Amygdala (tissue), 56 donors: ENCODE results near the gene BOC.
"Not testable (repeated sequence)": the region's sequence is repeated elsewhere in the genome, so short reads cannot be mapped to it uniquely, and the experiment has no call there.

Experiments used
- DNase-seq, 56 donors: peaks; one replicate each; lab custom pipeline; 2025; lab: John Stamatoyannopoulos, UW

Gene BOC, protein sequence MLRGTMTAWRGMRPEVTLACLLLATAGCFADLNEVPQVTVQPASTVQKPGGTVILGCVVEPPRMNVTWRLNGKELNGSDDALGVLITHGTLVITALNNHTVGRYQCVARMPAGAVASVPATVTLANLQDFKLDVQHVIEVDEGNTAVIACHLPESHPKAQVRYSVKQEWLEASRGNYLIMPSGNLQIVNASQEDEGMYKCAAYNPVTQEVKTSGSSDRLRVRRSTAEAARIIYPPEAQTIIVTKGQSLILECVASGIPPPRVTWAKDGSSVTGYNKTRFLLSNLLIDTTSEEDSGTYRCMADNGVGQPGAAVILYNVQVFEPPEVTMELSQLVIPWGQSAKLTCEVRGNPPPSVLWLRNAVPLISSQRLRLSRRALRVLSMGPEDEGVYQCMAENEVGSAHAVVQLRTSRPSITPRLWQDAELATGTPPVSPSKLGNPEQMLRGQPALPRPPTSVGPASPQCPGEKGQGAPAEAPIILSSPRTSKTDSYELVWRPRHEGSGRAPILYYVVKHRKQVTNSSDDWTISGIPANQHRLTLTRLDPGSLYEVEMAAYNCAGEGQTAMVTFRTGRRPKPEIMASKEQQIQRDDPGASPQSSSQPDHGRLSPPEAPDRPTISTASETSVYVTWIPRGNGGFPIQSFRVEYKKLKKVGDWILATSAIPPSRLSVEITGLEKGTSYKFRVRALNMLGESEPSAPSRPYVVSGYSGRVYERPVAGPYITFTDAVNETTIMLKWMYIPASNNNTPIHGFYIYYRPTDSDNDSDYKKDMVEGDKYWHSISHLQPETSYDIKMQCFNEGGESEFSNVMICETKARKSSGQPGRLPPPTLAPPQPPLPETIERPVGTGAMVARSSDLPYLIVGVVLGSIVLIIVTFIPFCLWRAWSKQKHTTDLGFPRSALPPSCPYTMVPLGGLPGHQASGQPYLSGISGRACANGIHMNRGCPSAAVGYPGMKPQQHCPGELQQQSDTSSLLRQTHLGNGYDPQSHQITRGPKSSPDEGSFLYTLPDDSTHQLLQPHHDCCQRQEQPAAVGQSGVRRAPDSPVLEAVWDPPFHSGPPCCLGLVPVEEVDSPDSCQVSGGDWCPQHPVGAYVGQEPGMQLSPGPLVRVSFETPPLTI

DNA sequence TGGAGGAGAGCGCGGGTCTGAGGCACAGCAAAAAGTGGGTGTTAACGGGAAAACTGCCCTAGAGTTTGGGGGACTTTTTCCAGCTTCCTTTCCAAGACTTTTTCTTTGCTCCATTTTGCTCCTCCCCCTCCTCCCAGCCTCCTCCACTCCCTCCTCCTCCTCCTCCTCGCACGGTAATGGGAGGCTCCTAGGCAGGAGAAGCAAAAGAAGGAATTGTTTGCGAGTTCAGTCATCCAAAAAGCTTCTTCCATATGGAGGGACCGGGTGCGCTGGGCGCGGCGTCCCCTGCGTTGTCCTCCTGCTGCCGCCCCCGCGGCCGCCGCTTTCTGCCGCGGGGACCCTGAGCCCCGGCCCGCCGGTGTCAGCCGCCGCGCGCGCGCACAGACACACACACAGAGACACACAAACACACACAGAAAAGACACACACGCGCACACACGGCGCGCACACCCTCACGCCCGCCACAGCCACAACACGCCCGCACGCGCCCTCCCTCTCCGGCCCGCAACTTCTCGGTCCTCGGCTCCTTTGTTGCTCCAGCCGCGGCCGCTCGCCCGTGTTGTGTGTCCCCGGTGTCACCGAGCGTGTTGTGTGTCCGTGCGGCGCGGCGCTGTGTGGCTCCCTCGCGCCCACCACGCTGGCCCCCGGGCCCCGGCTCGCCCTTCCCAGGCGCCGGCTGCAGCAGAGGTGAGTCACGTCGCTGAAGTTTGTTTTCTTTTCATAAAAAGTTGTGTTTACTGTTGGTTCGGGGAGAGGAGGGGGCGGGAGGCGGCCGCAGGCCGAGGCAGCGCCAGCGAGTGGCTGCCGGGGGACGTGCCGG lies at the start of gene BOC:
TSS of gene BOC (plus strand) at position 228 of the 820 bp plus-strand sequence. CDS start 38,246 bp downstream, outside the sequence.
- DNase-seq = peak in 10 of 56 donors; percentile 9 to 62 (median 27)

DNA sequence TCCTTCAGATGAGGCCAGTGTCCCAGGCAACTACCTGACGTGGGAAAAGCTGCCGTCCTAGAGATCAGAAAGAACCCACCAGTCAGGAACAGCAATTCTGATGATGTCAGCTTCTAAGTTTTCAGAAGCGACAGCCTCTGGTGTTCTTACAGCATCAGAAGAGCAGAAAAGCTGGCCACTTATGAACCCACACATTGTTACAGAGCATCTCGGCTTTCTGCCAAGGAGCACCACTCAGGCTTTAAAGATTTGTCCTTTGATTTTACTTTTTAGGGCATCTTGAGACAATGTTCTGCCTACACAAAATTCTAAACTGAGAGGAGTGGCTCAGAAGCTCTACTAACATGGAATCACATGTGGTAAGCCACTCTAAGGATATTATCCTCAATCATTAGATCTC lies 49.7 kb upstream of the BOC start:
- no peak for DNase-seq

DNA sequence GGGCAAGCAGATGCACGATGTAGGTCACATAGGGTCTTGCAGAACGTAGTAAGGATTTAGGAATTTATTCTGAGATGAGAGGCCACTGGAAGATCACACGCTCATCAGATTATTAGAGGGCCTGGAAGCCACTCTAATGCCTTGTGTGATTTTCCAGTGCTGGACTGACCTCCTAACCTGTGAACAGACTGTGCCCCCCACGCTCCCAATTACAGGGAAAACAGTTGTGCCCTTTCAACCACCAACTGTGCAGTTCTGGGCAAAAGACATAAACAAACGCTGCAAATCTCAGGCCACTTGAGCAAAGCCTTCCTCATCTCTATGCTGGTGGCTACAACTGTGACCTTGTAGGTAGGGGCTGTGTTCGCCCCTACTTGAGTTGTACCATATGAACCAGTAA lies 48.2 kb upstream of the BOC start:
- DNase-seq = no peak

DNA sequence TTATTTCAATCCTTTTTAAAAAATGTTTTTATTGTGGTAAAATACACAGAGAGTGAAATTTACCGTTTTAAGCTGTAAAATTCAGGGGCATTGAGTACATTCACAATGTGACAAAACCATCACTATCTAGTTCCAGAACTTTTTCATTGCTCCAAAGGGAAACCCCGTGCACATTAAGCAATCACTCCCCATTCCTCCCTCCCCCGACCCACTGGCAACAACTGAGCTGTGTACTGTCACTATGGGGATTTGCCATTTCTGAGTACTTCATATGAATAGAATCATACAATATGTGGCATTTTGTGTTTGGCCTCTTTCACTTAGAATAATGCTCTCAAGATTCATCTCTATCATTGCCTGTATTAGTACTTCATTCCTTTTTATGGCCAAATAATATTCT lies 45.5 kb upstream of the BOC start:
- DNase-seq = no peak

DNA sequence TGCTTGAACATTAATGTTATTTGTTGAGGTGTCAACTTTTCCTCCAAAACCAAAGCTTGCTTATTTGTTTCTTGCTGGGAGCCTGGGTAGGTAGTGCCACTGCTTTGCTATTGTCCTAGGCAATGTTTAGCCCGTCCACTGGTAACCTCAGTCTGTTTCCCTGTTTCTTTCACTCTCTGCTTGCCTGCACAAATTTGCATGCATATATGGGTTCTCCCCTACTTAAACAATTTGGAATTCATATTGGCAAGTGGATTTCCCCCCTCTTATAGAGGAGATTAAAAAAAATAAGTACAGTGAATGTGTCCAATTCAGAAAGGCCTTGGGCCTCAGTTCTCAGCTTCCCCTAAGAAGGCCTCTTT lies 45.0 kb upstream of the BOC start:
- DNase-seq = no peak

DNA sequence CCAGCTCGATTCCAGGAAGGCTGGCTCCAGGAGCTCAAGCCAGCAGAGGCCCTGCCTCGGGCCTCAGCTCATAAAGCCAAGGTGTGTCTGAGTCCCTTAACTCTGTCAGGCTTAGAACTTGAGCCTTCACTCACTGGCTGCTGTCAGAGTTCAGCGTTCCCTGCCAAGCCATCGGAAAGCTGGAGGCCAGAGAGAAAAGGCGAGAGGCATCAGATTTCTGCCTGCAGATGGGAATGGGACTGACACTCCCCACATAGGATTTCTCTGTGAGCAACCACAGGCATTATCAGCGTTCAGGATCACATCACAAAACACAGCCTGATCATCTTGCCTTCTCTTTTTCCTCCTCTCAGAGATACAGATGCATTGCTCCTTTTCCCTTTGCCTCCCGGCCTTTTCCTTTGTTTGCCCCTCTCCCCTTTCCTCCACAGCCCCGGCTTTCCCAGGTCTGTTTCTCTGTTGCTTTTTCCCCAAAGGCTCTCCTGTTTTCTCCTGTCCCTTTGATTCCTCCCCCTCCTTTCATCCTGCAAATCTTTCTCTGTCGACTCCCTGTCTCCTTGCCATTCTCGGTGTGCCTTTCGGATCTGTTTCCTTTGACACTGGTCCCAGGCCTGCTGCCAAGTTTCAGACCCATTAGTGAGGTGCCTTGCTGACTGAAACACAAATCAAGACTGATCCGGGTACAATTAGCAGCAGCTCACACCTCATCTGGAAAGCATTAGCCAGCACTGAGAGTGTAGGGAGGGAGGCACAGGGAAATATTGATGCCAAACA lies 44.5 kb upstream of the BOC start:
- DNase-seq = peak in 33 of 56 donors; percentile 1 to 64 (median 19)

DNA sequence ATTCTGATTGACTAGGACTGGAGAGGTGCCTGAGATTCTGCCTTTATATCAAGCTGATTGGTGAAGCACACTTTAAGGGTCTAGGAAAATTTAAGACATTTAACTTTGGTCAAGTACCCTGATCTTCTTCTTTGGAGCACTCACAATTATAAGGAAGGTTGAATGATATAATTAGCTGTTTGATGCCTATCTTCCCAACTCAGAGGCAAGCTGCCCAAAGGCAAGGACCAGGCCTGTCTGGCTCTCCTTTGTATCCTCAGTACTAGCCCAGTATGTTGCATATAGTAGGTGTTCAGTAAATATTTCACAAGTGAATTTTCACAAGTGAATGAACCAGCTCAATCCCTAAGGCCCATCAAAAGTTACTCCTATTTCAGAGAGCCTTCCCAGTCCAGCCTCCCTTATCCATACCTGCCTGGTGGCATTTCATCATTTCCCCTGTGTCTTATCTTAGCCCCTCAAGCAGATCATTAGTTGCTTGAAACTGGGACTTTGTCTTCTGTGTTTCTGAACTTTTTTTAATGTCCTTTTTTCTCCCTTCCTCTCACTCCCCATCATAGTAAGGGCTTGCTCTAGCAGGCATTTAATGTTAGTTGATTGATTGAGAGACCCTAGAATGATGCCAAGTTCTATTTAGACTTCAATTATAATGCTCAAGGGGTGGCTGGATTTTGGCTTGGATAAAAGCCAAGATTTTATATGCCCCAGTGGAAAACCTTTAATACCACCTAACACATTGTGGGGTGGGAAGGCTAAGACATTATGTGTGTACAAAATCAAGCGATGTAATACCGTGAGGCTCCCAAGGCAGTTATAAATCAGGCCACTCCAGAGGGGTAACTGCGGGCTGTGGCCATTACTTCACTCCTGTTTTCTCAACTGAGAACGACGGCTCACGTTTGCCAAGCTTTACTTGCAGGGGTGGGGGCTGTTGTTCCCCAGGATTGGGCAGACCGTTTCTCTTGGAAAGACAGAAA lies 43.2 kb upstream of the BOC start:
- DNase-seq = peak in 2 of 56 donors; percentile 6 to 23

DNA sequence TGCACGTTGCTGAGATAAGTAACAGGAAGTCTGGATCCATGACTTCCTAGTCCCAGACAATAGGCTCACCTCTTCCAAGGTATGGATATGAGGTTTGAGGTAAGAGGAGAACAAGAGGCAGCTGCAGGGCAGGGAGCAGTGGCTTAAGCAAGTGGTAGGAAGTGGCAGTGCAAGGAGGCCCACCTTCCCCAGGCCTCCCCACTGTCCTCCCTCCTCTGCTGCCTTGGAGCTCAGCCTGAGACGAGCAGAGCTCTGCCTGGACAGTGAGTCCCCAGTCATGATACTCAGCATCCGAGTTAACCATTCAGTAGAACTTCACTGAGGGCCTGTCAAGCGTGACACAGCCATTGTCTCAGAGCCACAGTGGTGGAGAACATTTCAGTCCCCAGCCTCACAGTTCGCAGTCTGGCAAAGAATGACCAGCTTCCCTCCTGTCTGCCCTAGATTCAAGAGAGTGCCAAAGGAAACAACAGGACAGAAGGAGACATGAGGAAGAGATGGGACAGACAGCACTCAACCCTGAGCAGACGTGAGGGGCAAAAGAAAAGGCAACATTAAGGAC lies 41.4 kb upstream of the BOC start:
- no peak for DNase-seq

DNA sequence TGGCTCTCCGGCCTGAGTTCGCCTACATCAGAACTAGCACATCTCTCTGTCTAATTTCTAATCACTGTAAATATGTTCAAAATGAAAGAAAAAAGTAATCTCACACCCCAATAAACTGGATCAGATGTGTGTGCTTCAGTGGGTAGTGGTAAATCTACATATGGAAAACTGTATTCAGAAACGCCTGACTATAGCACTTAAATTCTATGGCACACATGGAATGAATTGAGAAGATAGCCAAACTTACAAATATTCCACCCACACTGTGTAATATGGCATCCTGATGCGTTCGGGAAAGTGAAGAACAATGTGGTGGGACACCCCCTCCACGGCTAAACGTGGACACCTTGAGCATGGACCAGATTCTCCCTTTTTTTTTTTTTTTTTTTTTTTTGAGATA lies 40.6 kb upstream of the BOC start:
- DNase-seq = no peak

DNA sequence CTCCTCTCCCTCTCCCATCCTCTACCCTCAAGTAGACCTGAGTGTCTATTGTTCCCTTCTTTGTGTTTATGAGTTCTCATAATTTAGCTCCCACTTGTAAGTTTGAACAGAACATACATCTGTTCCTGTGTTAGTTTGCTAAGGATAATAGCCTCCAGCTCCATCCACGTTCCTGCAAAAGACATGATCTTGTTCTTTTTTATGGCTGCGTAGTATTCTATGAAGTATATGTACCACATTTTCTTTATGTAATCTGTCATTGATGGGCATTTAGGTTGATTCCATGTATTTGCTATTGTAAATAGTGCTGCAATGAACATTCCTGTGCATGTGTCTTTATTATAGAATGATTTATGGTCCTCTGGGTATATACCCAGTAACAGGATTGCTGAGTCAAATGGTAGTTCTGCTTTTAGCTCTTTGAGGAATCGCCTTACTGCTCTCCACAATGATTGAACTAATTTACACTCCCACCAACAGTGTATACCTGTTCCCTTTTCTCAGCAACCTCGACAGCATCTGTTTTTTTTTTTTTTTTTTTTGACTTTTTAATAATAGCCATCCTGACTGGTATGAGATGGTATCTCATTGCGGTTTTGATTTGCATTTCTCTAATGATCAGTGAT lies 39.6 kb upstream of the BOC start:
- not testable (repeated sequence) for DNase-seq

DNA sequence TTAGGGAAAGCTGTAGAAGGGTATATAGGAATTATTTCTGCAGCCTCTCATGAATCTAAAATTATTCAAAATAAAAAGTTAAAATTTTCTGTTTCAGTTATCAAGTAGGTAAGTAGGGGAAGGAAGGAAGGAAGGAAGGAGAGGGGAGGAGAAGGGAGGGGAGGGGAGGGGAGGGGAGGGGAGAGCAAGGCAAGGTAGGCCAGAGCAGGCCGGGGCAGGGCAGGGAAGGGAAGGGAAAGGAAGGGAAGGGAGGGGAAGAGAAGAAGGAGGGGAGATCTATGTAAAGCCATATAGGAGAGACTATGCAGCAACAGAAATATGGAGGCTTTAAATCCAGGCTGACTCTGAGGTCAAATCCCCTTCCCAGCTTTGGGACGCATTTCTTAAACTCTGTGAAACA lies 38.3 kb upstream of the BOC start:
- no peak for DNase-seq

DNA sequence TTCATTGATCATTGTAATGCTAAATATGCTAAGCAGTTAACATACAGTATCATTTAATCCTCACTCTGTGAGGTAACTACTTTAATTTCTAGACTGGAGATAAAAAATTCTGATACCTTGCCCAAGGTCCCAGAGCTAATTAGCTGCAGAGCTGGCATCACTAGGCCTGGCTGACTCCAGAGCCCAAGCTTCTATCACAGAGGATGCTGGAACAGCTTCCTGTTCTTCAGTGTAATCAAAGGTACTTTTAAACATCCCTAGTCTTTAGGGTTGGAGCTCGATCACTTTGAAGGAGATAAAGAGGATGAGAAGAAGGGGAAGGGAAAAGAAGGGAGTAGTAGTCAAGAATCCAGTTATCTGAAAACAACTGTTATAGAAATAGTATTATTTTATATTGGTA lies 37.1 kb upstream of the BOC start:
- no peak for DNase-seq

DNA sequence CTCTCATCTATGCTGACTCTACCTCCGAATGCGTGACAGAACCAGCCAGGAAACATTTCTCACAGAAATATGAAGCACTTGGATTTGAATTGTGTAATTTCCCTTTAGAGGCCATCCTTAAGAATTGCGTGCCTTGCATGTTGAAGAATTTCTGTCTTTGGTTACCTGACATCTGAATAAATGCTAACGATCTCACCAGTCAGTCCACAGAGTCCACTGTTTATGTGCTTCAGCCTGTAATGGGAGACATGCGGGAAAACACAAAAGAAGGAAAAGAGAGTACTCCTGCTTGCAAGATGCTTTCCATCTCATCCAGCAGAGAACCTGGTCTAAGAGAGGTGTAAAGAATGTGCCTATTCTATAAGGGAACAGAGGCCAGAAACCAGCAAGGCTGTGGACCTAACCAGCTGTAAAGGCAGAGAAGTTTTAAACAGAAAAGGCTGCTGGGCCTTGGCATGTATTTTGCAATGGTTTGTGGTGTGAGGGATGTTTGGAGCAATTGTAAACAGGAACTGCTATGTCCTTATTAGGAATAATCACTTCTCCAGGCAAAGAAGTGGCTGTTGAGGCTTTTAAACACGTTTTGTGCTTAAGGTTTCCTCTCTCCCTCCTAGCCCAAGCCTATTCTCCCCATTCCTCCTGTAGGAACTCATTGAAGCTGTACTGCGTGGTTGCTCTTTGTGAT lies 36.4 kb upstream of the BOC start:
- no peak for DNase-seq

DNA sequence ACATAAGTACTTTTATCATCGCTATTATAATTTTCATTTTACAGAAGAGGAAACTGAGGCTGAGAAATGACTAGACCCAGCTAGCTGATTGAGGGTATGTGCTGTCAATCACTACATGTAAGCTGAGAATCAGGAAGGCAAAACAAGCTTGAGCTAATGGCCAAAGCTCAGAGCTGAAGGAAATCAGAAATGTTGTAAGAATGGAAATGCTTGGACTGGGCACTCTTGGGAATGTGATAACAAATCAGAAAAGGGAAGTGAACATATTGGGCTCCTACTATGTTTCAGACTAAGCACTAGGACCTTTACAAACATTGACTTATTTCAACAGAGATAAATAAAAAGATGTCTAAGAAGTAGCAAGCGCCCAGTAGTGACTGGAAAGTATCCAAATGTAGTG lies 33.8 kb upstream of the BOC start:
- DNase-seq = no peak

DNA sequence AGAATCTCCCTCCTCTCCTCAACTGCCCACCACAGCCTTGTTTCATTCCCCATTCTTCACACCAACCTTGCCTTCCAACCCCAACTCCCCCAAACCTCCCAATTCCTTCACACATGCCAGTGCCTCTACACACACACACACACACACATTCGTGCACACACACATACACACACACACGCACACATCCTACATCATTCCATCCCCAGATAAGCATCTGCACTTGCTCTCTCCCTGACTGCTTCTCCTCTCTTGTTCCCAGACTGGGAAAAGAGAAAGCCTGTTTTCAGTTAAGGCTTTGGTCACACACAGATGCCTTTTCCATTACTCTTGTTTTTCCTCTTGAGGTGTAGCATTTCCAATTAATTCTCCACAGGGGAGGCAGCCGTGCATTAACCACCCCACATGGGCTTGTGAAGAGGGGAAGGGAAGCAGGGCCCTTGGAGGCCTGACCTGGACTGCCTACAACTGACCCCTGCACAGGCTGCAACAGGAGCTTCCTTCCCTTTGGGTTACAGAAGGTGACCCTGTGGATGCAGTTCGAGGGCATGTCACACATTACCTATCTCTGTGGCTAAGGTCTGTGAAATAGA lies 32.0 kb upstream of the BOC start:
- DNase-seq = no peak
